Caco-2 (cell line): Measurements from ENCODE around the gene ZSWIM5. TPM values are rescaled to one million over a fixed set of nuclear protein-coding genes. Genes with fewer than 3 reads are reported as not detected.
"Not testable (repeated sequence)": the region's sequence is repeated elsewhere in the genome, so short reads cannot be mapped to it uniquely, and the experiment has no call there.

Experiments used
- BruUV-seq: library from RNA; stranded (reverse); fragments of 400-500 nt; replicated peaks from 2 replicates; lab custom pipeline; 2021; lab: Mats Ljungman, UMichigan
- CTCF ChIA-PET: fragments of 300-600 bp; sonication (Branson Sonifier 250); formaldehyde crosslinking; loops from one replicate; lab custom pipeline; 2022; ENCODE audit warnings: antibody characterized with exemption; lab: Charles Lee
- POLR2A ChIA-PET: fragments of 300-600 bp; sonication (Branson Sonifier 250); formaldehyde crosslinking; loops from one replicate; lab custom pipeline; 2022; ENCODE audit warnings: antibody characterized with exemption; lab: Charles Lee
- DNase-seq, 2 experiments: peaks; one replicate each; pipeline versions ENCODE4 v3.0.0 to v3.0.0-alpha.2; 2020 to 2022
- H3K27me3 ChIP-seq: replicated peaks from 2 replicates; pipeline ENCODE4 v1.6.0; 2011; ENCODE audit warnings: low read length; ENCODE audit not compliant: control insufficient read depth, insufficient read depth
- H3K36me3 ChIP-seq: 2 replicates; pipeline ENCODE4 v1.5.1; 2011; ENCODE audit warnings: low read length; ENCODE audit not compliant: control insufficient read depth, insufficient read depth
- H3K4me1 ChIP-seq: fragments of 250-450 bp; sonication (Bioruptor Pico); 2 replicates; pipeline ENCODE4 v1.5.1; 2020; ENCODE audit warnings: mild to moderate bottlenecking
- H3K4me3 ChIP-seq: 2 replicates; pipeline ENCODE4 v1.5.1; 2011; ENCODE audit warnings: low read depth, mild to moderate bottlenecking, control low read depth, low read length
- H3K9me3 ChIP-seq: fragments of 250-450 bp; sonication (Bioruptor Pico); 2 replicates; pipeline ENCODE4 v1.5.1; 2020; ENCODE audit warnings: mild to moderate bottlenecking, moderate library complexity
- H3K27ac Mint-ChIP-seq: one replicate; pipeline ENCODE4 v1.8.0; 2022; ENCODE audit warnings: mixed read lengths; ENCODE audit not compliant: unreplicated experiment
- H3K27me3 Mint-ChIP-seq: one replicate; pipeline ENCODE4 v1.8.0; 2022; ENCODE audit warnings: mixed read lengths; ENCODE audit not compliant: insufficient read depth, unreplicated experiment
- H3K36me3 Mint-ChIP-seq: one replicate; pipeline ENCODE4 v1.8.0; 2022; ENCODE audit warnings: mild to moderate bottlenecking, mixed read lengths; ENCODE audit not compliant: insufficient read depth, unreplicated experiment
- H3K4me1 Mint-ChIP-seq: one replicate; pipeline ENCODE4 v1.8.0; 2022; ENCODE audit warnings: low read depth, mixed read lengths; ENCODE audit not compliant: unreplicated experiment
- H3K4me3 Mint-ChIP-seq: one replicate; pipeline ENCODE4 v1.8.0; 2022; ENCODE audit warnings: mild to moderate bottlenecking, moderate library complexity, mixed read lengths; ENCODE audit not compliant: unreplicated experiment
- H3K9me3 Mint-ChIP-seq: one replicate; pipeline ENCODE4 v1.8.0; 2022; ENCODE audit warnings: mixed read lengths; ENCODE audit not compliant: unreplicated experiment
- CTCF ChIP-seq, 2 experiments: fragments of 200-600 bp in 1 of 2; IDR thresholded peaks; 1 replicate in 1 of 2; 2 replicates in 1 of 2; pipeline versions ENCODE4 v1.5.1 to v1.8.0; 2011 to 2022; ENCODE audit warnings: antibody characterized with exemption in 1 of 2, control low read depth in 1 of 2, inconsistent platforms in 1 of 2, low read depth in 1 of 2, low read length in 1 of 2, mild to moderate bottlenecking in 1 of 2, moderate library complexity in 1 of 2; ENCODE audit not compliant: insufficient read depth in 1 of 2, severe bottlenecking in 1 of 2, unreplicated experiment in 1 of 2
- intact Hi-C: fragments of 100-400 bp; cut with micrococcal nuclease; formaldehyde crosslinking; loops from one replicate; pipeline ENCODE4 v1.10.0; 2022; ENCODE audit not compliant: unreplicated experiment
- total RNA-seq: library from RNA; stranded (reverse); gene quantifications from 2 replicates; pipeline ENCODE4 v1.2.3, GENCODE V29; 2022

The ZSWIM5 gene
- total RNA-seq, 1 experiment from 2014 or later: 0.54 TPM

GRCh38 chr1:45246760-45247159 lies 40.4 kb upstream of the ZSWIM5 start:
- DNase-seq: no peak
- POLR2A ChIA-PET: no interaction called here

GRCh38 chr1:45246359-45246758 lies 40.0 kb upstream of the ZSWIM5 start:
- intact Hi-C loops: not testable (repeated sequence)

More at GRCh38 chr1:45246760-45247159, 40.4 kb upstream of the ZSWIM5 start:
- Mint-ChIP-seq H3K9me3 (peaks cover 27% of the 10 kb centered on the region), H3K27me3 (no peaks in the 10 kb centered on the region), H3K36me3 (no peaks in the 10 kb centered on the region), H3K4me1 (peaks cover 5% of the 10 kb centered on the region), H3K27ac (no peak overlapping the region), H3K4me3 (no peak overlapping the region)
- H3K9me3 ChIP-seq: no peaks in the 10 kb centered on the region
- H3K4me1 ChIP-seq: no peaks in the 10 kb centered on the region
- TF ChIP-seq CTCF (IDR thresholded peaks at IDR 0.05; ENCODE audit: insufficient read depth in 1 of 2, low read depth in 1 of 2, low read length in 1 of 2, severe bottlenecking in 1 of 2, unreplicated experiment in 1 of 2): no peak
- H3K27me3 ChIP-seq: no peaks in the 10 kb centered on the region
- H3K4me3 ChIP-seq: no peak overlapping the region
- BruUV-seq: no TSS peak
- CTCF ChIA-PET: no interaction called here
- no peaks in the 10 kb centered on the region for H3K36me3 ChIP-seq
- intact Hi-C loops: no loop called here

GRCh38 chr1:45244660-45245059 lies 38.3 kb upstream of the ZSWIM5 start:
- DNase-seq: no peak
- ChIA-PET POLR2A (no interaction called here), CTCF (no interaction called here)
- no peaks in the 10 kb centered on the region for H3K9me3 ChIP-seq
- no peaks in the 10 kb centered on the region for H3K36me3 ChIP-seq
- no peak overlapping the region for H3K27ac Mint-ChIP-seq
- H3K36me3 Mint-ChIP-seq: no peaks in the 10 kb centered on the region
- H3K4me3 ChIP-seq: no peak overlapping the region
- no peaks in the 10 kb centered on the region for H3K4me1 ChIP-seq
- H3K27me3 ChIP-seq: no peaks in the 10 kb centered on the region
- H3K9me3 Mint-ChIP-seq: peaks cover 30% of the 10 kb centered on the region
- no TSS peak for BruUV-seq
- H3K4me3 Mint-ChIP-seq: no peak overlapping the region
- no peak for TF ChIP-seq CTCF (IDR thresholded peaks at IDR 0.05; ENCODE audit: insufficient read depth in 1 of 2, low read depth in 1 of 2, low read length in 1 of 2, severe bottlenecking in 1 of 2, unreplicated experiment in 1 of 2)
- intact Hi-C loops: no loop called here
- no peaks in the 10 kb centered on the region for H3K27me3 Mint-ChIP-seq
- peaks cover 5% of the 10 kb centered on the region for H3K4me1 Mint-ChIP-seq

More at GRCh38 chr1:45246359-45246758, 40.0 kb upstream of the ZSWIM5 start:
- BruUV-seq, CTCF ChIA-PET, POLR2A ChIA-PET, DNase-seq, H3K36me3 Mint-ChIP-seq, H3K9me3 ChIP-seq, H3K27me3 Mint-ChIP-seq, H3K4me3 Mint-ChIP-seq, H3K36me3 ChIP-seq, H3K4me1 Mint-ChIP-seq, H3K27me3 ChIP-seq, H3K4me1 ChIP-seq, H3K4me3 ChIP-seq, H3K27ac Mint-ChIP-seq: not testable (repeated sequence)
- H3K9me3 Mint-ChIP-seq: peaks cover 30% of the 10 kb centered on the region
